CD4-positive, alpha-beta T cell (primary cell): ENCODE data around the gene G6PD. TPM values are rescaled to one million over a fixed set of nuclear protein-coding genes. Genes with fewer than 3 reads are reported as not detected.

ENCODE experiments used
- ATAC-seq: fragments of 200-7000 bp; cut with Tn5 transposase; one replicate; pipeline ENCODE4 v1.10.0; 2022; ENCODE audit warnings: mild to moderate bottlenecking; ENCODE audit not compliant: poor library complexity
- CTCF ChIA-PET: fragments of 350-600 bp; sonication (Branson Sonifier 250); formaldehyde crosslinking; loops from one replicate; lab custom pipeline; 2021; ENCODE audit warnings: antibody characterized with exemption, inconsistent platforms; lab: Charles Lee
- POLR2A ChIA-PET: fragments of 350-600 bp; sonication (Branson Sonifier 250); formaldehyde crosslinking; loops from one replicate; lab custom pipeline; 2021; ENCODE audit warnings: antibody characterized with exemption, inconsistent platforms; lab: Charles Lee
- DNase-seq, 14 experiments: peaks; one replicate each; pipeline ENCODE4 v3.0.0-alpha.2; 2013 to 2020; ENCODE audit warnings: mixed read lengths in 2 of 14
- H3K27ac ChIP-seq, 2 donors: one replicate each; pipeline versions ENCODE4 v1.5.1 to v1.7.0; 2013; ENCODE audit warnings: low read length in 2 of 2, low read depth in 1 of 2, mild to moderate bottlenecking in 1 of 2
- H3K27me3 ChIP-seq, 2 experiments: 1 replicate in 1 of 2; 2 replicates in 1 of 2; pipeline versions ENCODE4 v1.6.1 to v1.7.0; 2013; ENCODE audit warnings: low read length in 2 of 2, control low read depth in 1 of 2, mild to moderate bottlenecking in 1 of 2, moderate library complexity in 1 of 2; ENCODE audit not compliant: insufficient read depth in 2 of 2, control insufficient read depth in 1 of 2
- H3K36me3 ChIP-seq: one replicate; pipeline ENCODE4 v1.6.1; 2013; ENCODE audit warnings: low read length, control low read depth; ENCODE audit not compliant: insufficient read depth
- H3K4me1 ChIP-seq: one replicate; pipeline ENCODE4 v1.6.1; 2013; ENCODE audit warnings: low read length, control low read depth; ENCODE audit not compliant: insufficient read depth
- H3K4me3 ChIP-seq: one replicate; pipeline ENCODE4 v1.5.1; 2013; ENCODE audit warnings: mild to moderate bottlenecking, low read length, moderate library complexity
- H3K9me3 ChIP-seq, 2 experiments: 1 replicate in 1 of 2; 2 replicates in 1 of 2; pipeline versions ENCODE4 v1.6.1 to v1.7.0; 2013; ENCODE audit warnings: low read length in 2 of 2, mild to moderate bottlenecking in 2 of 2, control low read depth in 1 of 2, moderate library complexity in 1 of 2; ENCODE audit not compliant: control insufficient read depth in 1 of 2, insufficient read depth in 1 of 2
- H3K27ac Mint-ChIP-seq: one replicate; pipeline ENCODE4 v1.8.0; 2020; ENCODE audit warnings: mixed read lengths
- H3K27me3 Mint-ChIP-seq: one replicate; pipeline ENCODE4 v1.8.0; 2021; ENCODE audit warnings: mixed read lengths
- H3K36me3 Mint-ChIP-seq: one replicate; pipeline ENCODE4 v1.8.0; 2021; ENCODE audit warnings: low read depth, mixed read lengths
- H3K4me1 Mint-ChIP-seq: one replicate; pipeline ENCODE4 v1.8.0; 2021; ENCODE audit warnings: low read depth, mixed read lengths
- H3K4me3 Mint-ChIP-seq: one replicate; pipeline ENCODE4 v1.8.0; 2020; ENCODE audit warnings: mild to moderate bottlenecking, mixed read lengths
- H3K9me3 Mint-ChIP-seq: one replicate; pipeline ENCODE4 v1.8.0; 2020; ENCODE audit warnings: mixed read lengths
- CTCF ChIP-seq: fragments of 200-600 bp; IDR thresholded peaks from one replicate; pipeline ENCODE4 v1.8.0; 2022; ENCODE audit warnings: antibody characterized with exemption, mild to moderate bottlenecking
- intact Hi-C, 2 experiments: fragments of 100-400 bp; cut with DNase I in 1 of 2; cut with micrococcal nuclease in 1 of 2; formaldehyde crosslinking; loops; one replicate each; pipeline versions ENCODE4 v1.15.1 to v1.9.0; 2023 to 2025; cut with DNase I, micrococcal nuclease
- polyA plus RNA-seq, 2 donors: library from polyadenylated mRNA; unstranded; fragments of 120-200 nt; gene quantifications; one replicate each; pipeline ENCODE4 v1.2.1, GENCODE V29; 2013
- total RNA-seq, 174 experiments: library from RNA in 2 of 174; stranded (reverse) in 2 of 174; gene quantifications; one replicate each; pipeline ENCODE4 v1.2.3 and lab custom pipeline; 2021 to 2026

G6PD gene
- 10 to 100 TPM; 17.4 to 20.3 TPM for total RNA-seq
- polyA plus RNA-seq (2013, experiment 1 of 2) = 33.7 TPM
- polyA plus RNA-seq (2013, experiment 2 of 2) = 39.0 TPM
- total RNA-seq (lab: John Stamatoyannopoulos, UW) = 13.7 to 115 (median 26.6) reads per million in 172 experiments

DNA sequence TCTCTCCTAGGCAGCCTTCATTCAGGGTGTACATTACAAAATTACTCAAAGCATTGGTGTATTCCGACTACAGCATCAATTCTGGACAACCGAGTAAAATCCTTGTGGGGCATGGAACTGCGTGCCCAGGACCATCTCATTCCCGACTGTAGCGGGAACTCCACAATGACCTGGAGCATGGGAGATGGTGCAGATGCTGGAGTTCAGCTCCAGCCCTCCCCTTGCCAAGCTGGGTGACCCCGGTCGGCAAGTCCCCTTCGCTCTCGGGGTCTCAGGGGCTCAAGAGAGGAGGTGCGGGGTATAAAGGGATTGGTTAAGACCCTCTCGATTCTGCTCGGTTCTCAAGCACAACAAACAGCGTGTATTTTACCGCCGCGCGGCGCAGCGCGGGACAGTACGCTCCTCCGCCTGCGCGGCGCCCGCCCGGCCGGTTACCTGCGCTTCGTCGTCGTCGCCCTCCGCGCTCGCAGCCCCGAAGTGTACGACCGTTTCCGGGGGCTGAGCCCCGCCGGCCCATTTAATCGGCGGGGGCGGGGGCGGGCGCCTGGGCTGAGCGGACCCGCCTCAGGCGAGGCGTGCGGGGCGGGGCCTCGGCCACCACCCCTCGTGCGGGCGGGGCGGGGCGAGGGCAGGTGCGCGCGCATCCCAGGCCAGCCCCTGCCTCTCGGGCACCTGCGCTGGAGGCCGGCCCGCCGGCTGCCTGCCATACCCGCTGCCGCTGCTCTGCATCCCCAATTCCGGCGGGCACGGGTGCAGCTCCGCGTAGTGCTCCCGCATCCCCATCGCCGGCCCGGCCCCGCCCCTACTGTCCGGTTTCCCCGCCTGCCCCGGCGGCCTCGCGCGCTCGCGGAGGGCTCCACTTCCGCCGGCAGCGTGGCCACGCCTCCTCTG lies at the start of gene G6PD:
Gene G6PD, minus strand, starts transcription at position 493 of the 891 bp plus-strand sequence. CDS start 691 bp downstream, outside the sequence.
- ChIA-PET POLR2A (interaction anchor here (0.7 to 1.9 kb wide), 4 partner anchors 148 to 620 kb away, joined by 3 to 8 read pairs (median 4); partner anchors contain the start of genes DKC1, HCFC1 and RPL10), CTCF (interaction anchor here (0.5 kb wide), 1 partner anchor 22 kb away, joined by 4 read pairs; no protein-coding TSS in a partner anchor)
- intact Hi-C loops = no loop called here
- Histone ChIP-seq H3K27me3 (no peaks in the 10 kb centered on the region), H3K36me3 (peaks cover 8% of the 10 kb centered on the region), H3K9me3 (no peaks in the 10 kb centered on the region), H3K27ac (peak within 1 kb of the TSS; percentile 81 to 92), H3K4me1 (peaks cover 71% of the 10 kb centered on the region), H3K4me3 (peak within 1 kb of the TSS; percentile 88)
- DNase-seq = peak; percentile 62 to 90 (median 78)
- peak; percentile 72 for ATAC-seq
- Mint-ChIP-seq H3K4me1 (peaks cover 44% of the 10 kb centered on the region), H3K27me3 (no peaks in the 10 kb centered on the region), H3K9me3 (no peaks in the 10 kb centered on the region), H3K36me3 (peaks cover 32% of the 10 kb centered on the region), H3K27ac (peak within 1 kb of the TSS; percentile 86), H3K4me3 (peak within 1 kb of the TSS; percentile 91)
- no peak for TF ChIP-seq CTCF

DNA sequence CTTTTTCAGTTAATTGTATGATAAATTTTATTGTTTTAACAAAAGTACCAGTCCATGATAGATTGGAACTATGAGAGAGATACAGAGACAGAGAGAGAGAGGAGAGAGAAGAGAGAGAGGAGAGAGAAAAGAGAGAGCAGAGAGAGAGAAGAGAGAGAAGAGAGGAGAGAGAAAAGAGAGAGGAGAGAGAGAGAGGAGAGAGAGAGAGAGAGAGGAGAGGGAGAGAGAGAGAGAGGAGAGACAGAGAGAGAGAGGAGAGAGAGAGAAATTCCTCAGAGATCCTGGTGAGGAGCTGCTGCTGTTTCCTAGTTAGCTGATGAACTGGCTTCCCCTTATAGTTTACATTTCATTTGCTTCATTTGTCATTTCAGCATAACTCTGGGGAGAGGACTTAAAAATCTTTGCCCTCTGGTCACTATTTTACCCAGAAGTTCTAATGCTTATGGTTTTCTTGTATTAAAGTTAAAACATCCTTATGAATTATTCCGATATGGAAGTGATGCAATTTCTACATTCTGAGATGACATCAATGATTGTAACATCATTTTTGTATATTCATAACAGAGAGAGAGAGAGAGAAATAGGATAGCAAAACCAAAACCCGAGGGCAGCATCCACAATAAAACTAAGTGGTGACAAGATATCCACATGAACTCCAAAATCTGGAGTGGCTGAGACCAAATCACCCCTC lies 49.1 kb upstream of the G6PD start:
- H3K4me3 Mint-ChIP-seq = no peak overlapping the region
- DNase-seq = no peak
- H3K4me1 ChIP-seq = no peaks in the 10 kb centered on the region

More for the DNA sequence above, 49.1 kb upstream of the G6PD start:
- Mint-ChIP-seq H3K27ac (no peak overlapping the region), H3K36me3 (no peaks in the 10 kb centered on the region), H3K9me3 (no peaks in the 10 kb centered on the region), H3K4me1 (no peaks in the 10 kb centered on the region), H3K27me3 (no peaks in the 10 kb centered on the region)
- no peak overlapping the region for H3K27ac ChIP-seq
- TF ChIP-seq CTCF = no peak
- H3K4me3 ChIP-seq = no peak overlapping the region
- intact Hi-C loops = no loop called here
- POLR2A ChIA-PET = no interaction called here
- no peak for ATAC-seq
- peaks cover 0 to 2% of the 10 kb centered on the region in 2 experiments for H3K27me3 ChIP-seq
- H3K9me3 ChIP-seq = no peaks in the 10 kb centered on the region
- CTCF ChIA-PET = no interaction called here
- H3K36me3 ChIP-seq = no peaks in the 10 kb centered on the region
